Colonic mucosa (tissue), 4 donors: ENCODE results near the gene PLA2G4E. TPM values are rescaled to one million over a fixed set of nuclear protein-coding genes. Genes with fewer than 3 reads are reported as not detected.

Experiments
- DNase-seq: peaks from one replicate; pipeline ENCODE4 v3.0.0-alpha.2; 2020
- H3K27ac ChIP-seq: fragments of 200-600 bp; one replicate; pipeline ENCODE4 v1.8.0; 2021
- H3K27me3 ChIP-seq: fragments of 200-600 bp; one replicate; pipeline ENCODE4 v1.8.0; 2021
- H3K36me3 ChIP-seq: fragments of 200-600 bp; one replicate; pipeline ENCODE4 v1.8.0; 2021
- H3K4me1 ChIP-seq: fragments of 200-600 bp; one replicate; pipeline ENCODE4 v1.8.0; 2021; ENCODE audit warnings: mild to moderate bottlenecking
- H3K4me3 ChIP-seq: fragments of 200-600 bp; one replicate; pipeline ENCODE4 v1.8.0; 2021
- H3K9ac ChIP-seq, 2 donors: one replicate each; pipeline ENCODE4 v1.7.0; 2013; ENCODE audit warnings: control low read depth in 2 of 2, low read depth in 2 of 2, low read length in 2 of 2
- H3K9me3 ChIP-seq: fragments of 200-600 bp; one replicate; pipeline ENCODE4 v1.8.0; 2021
- CTCF ChIP-seq: fragments of 200-600 bp; IDR thresholded peaks from one replicate; pipeline ENCODE4 v1.8.0; 2022; ENCODE audit warnings: antibody characterized with exemption, mild to moderate bottlenecking
- intact Hi-C: fragments of 100-400 bp; cut with DNase I; formaldehyde crosslinking; loops from one replicate; pipeline ENCODE4 v1.14.1; 2022
- total RNA-seq, 2 donors: library from RNA; stranded (reverse); fragmentation: NEBNext Ultra II Directional in 1 of 2; extraction: Animal tissue kit (Norgen Biotek cat#: 25700) in 1 of 2; gene quantifications; one replicate each; pipeline ENCODE4 v1.2.1, GENCODE V29; 2021
- donor health status: healthy.
- donor health status: DM: no; HTN: no; CAD: no.
- donor health status: DM: no; HTN: no; CAD: no.

PLA2G4E gene
- total RNA-seq, 2 donors from 2014 or later: 0.67 TPM; not detected in 1

- H3K27ac ChIP-seq: no peak overlapping the region
- no peaks in the 10 kb centered on the region for H3K4me1 ChIP-seq
- no peaks in the 10 kb centered on the region for H3K36me3 ChIP-seq
- TF ChIP-seq CTCF: no peak
- H3K4me3 ChIP-seq: no peak overlapping the region
- intact Hi-C loops: no loop called here
- H3K9me3 ChIP-seq: no peaks in the 10 kb centered on the region
- DNase-seq: no peak
- no peaks in the 10 kb centered on the region for H3K27me3 ChIP-seq
- H3K9ac ChIP-seq: no peak overlapping the region
Measured at GRCh38 chr15:41999290-42000285, 21.3 kb downstream of the PLA2G4E start.

- Histone ChIP-seq H3K4me1 (no peaks in the 10 kb centered on the region), H3K9ac (no peak overlapping the region), H3K27me3 (no peaks in the 10 kb centered on the region), H3K36me3 (no peaks in the 10 kb centered on the region), H3K4me3 (no peak overlapping the region), H3K9me3 (no peaks in the 10 kb centered on the region), H3K27ac (no peak overlapping the region)
- intact Hi-C loops: no loop called here
- no peak for DNase-seq
- TF ChIP-seq CTCF: no peak
Measured at GRCh38 chr15:41997845-41998244, 23.0 kb downstream of the PLA2G4E start.

- H3K36me3 ChIP-seq: no peaks in the 10 kb centered on the region
- H3K9me3 ChIP-seq: no peaks in the 10 kb centered on the region
- H3K4me1 ChIP-seq: no peaks in the 10 kb centered on the region
- H3K27ac ChIP-seq: no peak overlapping the region
- no peak overlapping the region for H3K9ac ChIP-seq
- intact Hi-C loops: no loop called here
- no peak for DNase-seq
- no peaks in the 10 kb centered on the region for H3K27me3 ChIP-seq
- TF ChIP-seq CTCF: no peak
- H3K4me3 ChIP-seq: no peak overlapping the region
Measured at GRCh38 chr15:41996921-41997592, 23.8 kb downstream of the PLA2G4E start.

- Histone ChIP-seq H3K4me1 (no peaks in the 10 kb centered on the region), H3K36me3 (no peaks in the 10 kb centered on the region), H3K9ac (no peak overlapping the region), H3K9me3 (no peaks in the 10 kb centered on the region), H3K27ac (no peak overlapping the region), H3K4me3 (no peak overlapping the region), H3K27me3 (no peaks in the 10 kb centered on the region)
- no peak for TF ChIP-seq CTCF
- no peak for DNase-seq
- intact Hi-C loops: no loop called here
Measured at GRCh38 chr15:41996376-41996775, 24.5 kb downstream of the PLA2G4E start.

- no peak for TF ChIP-seq CTCF
- no peaks in the 10 kb centered on the region for H3K27me3 ChIP-seq
- H3K4me1 ChIP-seq: no peaks in the 10 kb centered on the region
- H3K4me3 ChIP-seq: no peak overlapping the region
- H3K9me3 ChIP-seq: no peaks in the 10 kb centered on the region
- DNase-seq: no peak
- no peaks in the 10 kb centered on the region for H3K36me3 ChIP-seq
- no peak overlapping the region for H3K27ac ChIP-seq
- intact Hi-C loops: no loop called here
- no peak overlapping the region for H3K9ac ChIP-seq
Measured at GRCh38 chr15:41995476-41995855, 25.4 kb downstream of the PLA2G4E start.
